GM12878 (cell line): ENCODE measurements around the gene ST6GAL2.

Experiments
- EP300 ChIP-seq, 2 experiments: fragments of 150-350 bp in 1 of 2; IDR thresholded peaks; 2 replicates each; pipeline ENCODE4 v1.6.1; 2011 to 2012; ENCODE audit warnings: low read depth in 2 of 2, low read length in 2 of 2, borderline replicate concordance in 1 of 2, improper control_type of control experiment in 1 of 2, inconsistent platforms in 1 of 2; ENCODE audit not compliant: control insufficient read depth in 1 of 2
- FOS ChIP-seq: IDR thresholded peaks from 3 replicates; pipeline ENCODE4 v1.6.1; 2011; ENCODE audit warnings: borderline replicate concordance; ENCODE audit not compliant: insufficient read length; ENCODE audit errors: extremely low read depth
- HCFC1 ChIP-seq: fragments of 150-350 bp; IDR thresholded peaks from 2 replicates; pipeline ENCODE4 v1.6.1; 2014; ENCODE audit warnings: low read length
- POLR2A ChIP-seq: IDR thresholded peaks from 2 replicates; pipeline ENCODE4 v1.6.1; 2011; ENCODE audit warnings: low read depth, mild to moderate bottlenecking, low read length
- POLR2AphosphoS5 ChIP-seq: IDR thresholded peaks from 2 replicates; pipeline ENCODE4 v1.6.1; 2011; ENCODE audit warnings: mild to moderate bottlenecking, low read length, inconsistent platforms
- REST ChIP-seq: IDR thresholded peaks from 2 replicates; pipeline ENCODE4 v1.6.1; 2012; ENCODE audit warnings: mild to moderate bottlenecking, low read depth, low read length
- SMC3 ChIP-seq: IDR thresholded peaks from 2 replicates; pipeline ENCODE4 v1.6.1; 2011; ENCODE audit warnings: low read length, improper control_type of control experiment, borderline replicate concordance
- ZNF207 ChIP-seq: fragments of 450-650 bp; IDR thresholded peaks from 2 replicates; pipeline ENCODE4 v1.6.1; 2014; ENCODE audit warnings: antibody characterized with exemption, mild to moderate bottlenecking, borderline replicate concordance

- TF ChIP-seq FOS (no peak), ZNF207 (no peak), REST (no peak), POLR2A (no peak), POLR2AphosphoS5 (no peak), SMC3 (no peak), EP300 (IDR thresholded peaks at IDR 0.05; ENCODE audit: borderline replicate concordance in 1 of 2, control insufficient read depth in 1 of 2, low read depth in 2 of 2, low read length in 2 of 2) (no peak), HCFC1 (no peak)
Measured at GRCh38 chr2:106904242-106904641, 18.3 kb upstream of the ST6GAL2 start.
